Jurkat, Clone E6-1 (cell line): ENCODE results near the gene PWWP2B.

ENCODE experiments used
- DNase-seq: peaks from one replicate; pipeline ENCODE4 v3.0.0-alpha.2; 2011; ENCODE audit warnings: low read depth, low spot score
- H3K4me3 ChIP-seq: 2 replicates; pipeline ENCODE4 v1.5.1; 2011; ENCODE audit warnings: mild to moderate bottlenecking, low read length, control low read depth, moderate library complexity

Gene PWWP2B

GRCh38 chr10:132459301-132460003 is 62.5 kb downstream of the PWWP2B start:
- DNase-seq, result no peak
- no peak overlapping the region for H3K4me3 ChIP-seq

- H3K4me3 ChIP-seq, result no peak overlapping the region
- no peak for DNase-seq
These were observed 63.1 kb downstream of the PWWP2B start for GRCh38 chr10:132460071-132460470.

GRCh38 chr10:132460691-132461090 is 63.7 kb downstream of the PWWP2B start:
- H3K4me3 ChIP-seq, result no peak overlapping the region
- DNase-seq, result no peak

DNA sequence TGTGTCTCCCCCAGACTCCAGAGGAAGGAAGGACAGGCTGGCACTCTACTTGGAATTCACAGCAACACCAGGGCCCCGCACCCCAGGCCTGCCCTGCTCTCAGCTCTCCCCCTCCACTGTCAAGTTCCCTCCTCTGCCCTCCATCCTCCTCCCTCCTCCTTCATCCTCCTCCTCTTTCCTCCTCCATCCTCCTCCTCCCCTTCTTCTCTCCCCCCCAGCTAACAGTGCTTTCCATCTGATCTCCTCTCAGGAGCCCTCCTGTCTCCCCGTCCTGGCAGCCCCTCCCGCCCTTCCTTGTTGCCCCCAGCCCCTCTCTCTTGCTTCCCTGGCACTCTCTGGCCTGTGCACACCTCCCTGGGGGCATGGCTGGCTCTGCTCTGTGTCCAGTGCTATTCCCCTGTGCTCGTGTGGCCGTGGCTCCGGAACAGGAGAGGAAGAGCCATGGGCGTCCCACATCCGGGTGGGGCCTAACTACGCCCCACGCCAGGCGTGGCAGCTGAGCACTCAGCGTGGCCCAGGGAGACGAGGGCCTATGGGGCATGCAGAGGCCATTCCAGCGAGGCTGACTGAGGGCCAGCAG is 64.2 kb downstream of the PWWP2B start:
- DNase-seq, result no peak
- no peak overlapping the region for H3K4me3 ChIP-seq

DNA sequence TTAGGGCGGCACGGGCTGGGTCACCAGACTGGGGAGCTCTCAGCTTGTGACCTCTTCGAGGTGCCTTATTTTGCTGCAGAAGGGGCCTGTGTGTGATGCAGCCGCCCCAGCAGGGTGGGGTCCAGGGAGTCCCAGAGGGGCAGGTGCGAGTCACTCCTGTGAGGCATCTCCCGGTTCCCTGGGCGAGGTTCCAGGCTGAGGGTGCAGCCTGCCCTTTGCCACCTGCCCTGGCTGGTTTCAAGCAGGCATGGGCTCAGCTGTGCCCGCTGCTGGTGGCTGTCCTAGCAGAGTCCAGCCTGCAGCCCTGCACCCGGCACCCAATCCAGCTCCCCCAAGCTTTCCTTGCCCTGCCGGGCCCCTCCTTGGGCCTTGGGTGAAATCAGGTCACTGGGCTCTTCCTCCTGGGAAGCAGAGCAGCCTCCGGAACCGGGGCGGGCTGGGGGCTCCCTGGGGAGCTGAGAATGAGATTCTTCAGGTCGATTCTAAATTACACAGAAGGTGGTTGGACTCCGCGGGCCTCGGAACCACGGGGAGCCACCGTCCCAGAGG is 64.8 kb downstream of the PWWP2B start:
- DNase-seq, result no peak
- no peak overlapping the region for H3K4me3 ChIP-seq

DNA sequence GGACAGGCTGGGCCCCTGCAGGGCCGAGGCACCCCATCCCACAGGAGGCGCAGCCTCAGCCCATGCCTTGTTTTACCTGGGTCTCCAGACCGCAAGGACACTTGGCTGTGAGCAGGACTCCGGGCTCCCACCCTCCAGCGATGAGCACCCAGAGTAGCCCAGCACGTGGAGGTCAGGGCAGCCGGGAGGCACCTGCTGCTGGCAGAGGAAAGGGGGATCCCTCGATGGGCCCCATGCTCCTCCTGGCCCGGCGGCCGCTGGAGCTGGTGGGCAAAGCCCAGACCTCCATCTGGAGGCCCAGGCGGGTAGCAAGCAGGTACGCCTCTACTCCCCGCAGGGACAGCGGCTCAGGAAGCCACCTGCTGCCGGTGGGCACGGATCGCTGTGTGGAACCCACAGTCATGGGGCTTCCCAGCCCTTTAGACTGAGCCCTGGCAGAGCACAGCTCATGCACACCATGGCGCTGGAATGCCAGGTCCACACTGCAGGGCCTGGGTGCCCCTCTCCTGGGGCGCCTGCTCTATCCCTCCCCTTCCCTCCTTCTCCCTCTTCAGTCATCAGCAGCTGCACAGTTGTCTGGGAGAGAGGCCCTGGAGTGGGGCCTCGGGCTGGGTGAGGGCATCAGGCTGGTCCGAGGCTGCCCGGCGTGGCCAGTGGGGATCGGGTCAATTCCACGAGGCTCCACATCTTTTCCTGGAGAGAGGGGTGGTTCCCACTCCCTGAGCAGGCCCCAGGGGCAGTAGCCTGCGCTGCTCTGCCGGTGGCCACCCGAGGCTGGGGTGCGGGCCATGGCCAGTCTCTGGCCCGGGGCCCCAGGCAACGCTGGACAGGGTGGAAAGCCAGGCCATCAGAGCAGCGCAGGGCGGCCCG is 65.7 kb downstream of the PWWP2B start:
- no peak for DNase-seq
- no peak overlapping the region for H3K4me3 ChIP-seq

- H3K4me3 ChIP-seq, result no peak overlapping the region
These were observed 66.6 kb downstream of the PWWP2B start for GRCh38 chr10:132463333-132464255.

GRCh38 chr10:132464256-132465192 is 67.5 kb downstream of the PWWP2B start:
- DNase-seq, result no peak

More at GRCh38 chr10:132463333-132464255, 66.6 kb downstream of the PWWP2B start:
- no peak for DNase-seq

DNA sequence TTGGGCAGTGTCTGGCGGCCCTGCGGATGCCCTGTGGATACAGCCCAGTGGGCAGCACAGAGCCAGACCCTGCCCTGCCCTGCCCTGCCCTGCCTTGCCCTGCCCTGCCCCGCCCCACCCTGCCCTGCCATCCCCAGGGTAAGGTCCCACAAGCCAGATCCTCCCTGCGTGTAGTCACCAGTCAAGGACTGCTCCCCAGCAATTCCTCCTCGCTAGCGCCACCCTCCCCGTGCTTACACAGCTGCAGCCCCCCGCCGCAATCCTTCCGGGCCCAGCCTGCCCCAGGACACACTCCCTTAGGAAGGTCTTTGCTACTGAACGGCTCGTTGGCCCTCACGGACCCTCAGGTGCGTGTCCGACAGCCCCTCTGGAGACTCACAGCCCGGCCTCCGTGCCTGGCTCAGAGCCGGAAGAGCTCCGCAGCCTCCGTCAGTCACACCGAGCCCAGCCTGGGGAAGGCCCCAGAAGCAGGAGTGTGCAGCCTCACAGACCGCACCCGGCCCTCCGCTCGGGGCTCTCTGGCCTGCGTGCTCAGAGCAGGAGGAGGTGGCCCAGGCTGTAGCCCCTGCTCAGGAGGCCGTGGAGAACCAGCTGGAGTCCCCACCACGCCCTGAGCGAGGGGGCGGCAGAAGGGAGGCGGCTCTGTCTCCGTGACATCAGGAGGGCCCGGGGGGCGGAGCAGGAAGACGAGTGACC is 68.3 kb downstream of the PWWP2B start:
- DNase-seq, result no peak
- H3K4me3 ChIP-seq, result no peak overlapping the region

More at GRCh38 chr10:132464256-132465192, 67.5 kb downstream of the PWWP2B start:
- H3K4me3 ChIP-seq, result no peak overlapping the region

- DNase-seq, result no peak
- H3K4me3 ChIP-seq, result no peak overlapping the region
These were observed 69.0 kb downstream of the PWWP2B start for GRCh38 chr10:132465889-132466519.

DNA sequence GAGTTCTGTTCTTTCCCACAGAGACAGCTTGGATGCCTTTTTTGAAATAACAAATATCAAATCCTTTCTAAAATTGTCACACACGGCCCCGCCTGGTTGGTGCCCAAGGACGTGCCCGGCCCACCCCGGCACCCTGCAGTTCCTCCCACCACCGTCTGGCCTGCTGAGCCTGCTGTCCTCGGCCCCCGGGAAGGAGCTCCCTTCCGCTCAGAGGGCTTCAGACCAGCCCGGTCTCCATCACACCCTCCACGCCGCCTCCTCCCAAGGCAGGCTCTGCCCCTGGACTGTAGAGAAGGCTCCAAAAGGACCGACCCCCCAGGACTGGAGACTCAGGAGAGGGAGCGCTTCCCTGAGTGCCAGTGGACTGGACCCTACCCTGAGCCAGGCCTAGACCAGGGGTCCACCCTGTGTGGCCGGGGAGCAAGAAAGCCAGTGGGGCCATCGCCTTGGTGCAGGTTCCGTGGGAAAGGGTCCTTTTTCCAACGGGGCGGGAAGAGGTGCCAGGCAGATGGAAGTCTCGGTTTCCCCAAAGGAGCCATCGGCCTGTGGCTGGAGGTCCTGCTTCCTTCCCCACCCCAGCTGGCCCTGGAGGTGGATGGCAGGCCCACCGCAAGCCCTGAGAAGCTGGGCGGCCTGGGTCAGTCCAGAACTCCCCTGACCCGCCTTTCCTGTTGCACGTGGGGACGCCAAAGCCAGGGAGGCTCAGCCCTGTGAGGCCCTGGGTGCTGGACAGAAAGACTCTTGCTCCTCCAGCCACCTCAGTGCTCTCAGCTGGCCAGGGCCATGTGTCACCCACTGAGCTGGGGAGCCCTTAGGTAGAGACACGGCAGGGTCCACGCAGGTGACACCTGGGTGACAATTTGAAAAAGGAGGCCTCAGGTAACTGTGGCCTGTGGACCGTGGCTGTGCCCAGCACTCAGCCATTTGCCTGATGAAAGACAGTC is 69.8 kb downstream of the PWWP2B start:
- no peak overlapping the region for H3K4me3 ChIP-seq
- DNase-seq, result no peak
